ENCODE results near the gene ADCY7. TPM values are rescaled to one million over a fixed set of nuclear protein-coding genes. Genes with fewer than 3 reads are reported as not detected.
A peak's percentile ranks its signal among the peaks of the same experiment; 100 is the strongest.

ADCY7 gene
- total and polyA plus RNA-seq, 9 of the 15 experiments (the other 6 are each of a cell fraction or from before 2014, with no cell fraction given): 2.3 to 108 (median 28.6) TPM

GRCh38 chr16:50224286-50224685 lies 42.1 kb upstream of the ADCY7 start:
- H3K36me3 ChIP-seq (ENCODE audit: control insufficient read depth, insufficient read depth, low read length): peaks cover 53% of the 10 kb centered on the region; the same call in 2 of the 3 replicates
- POLR2A ChIA-PET: no interaction called here
- H3K79me2 ChIP-seq (ENCODE audit: control insufficient read depth, insufficient read depth, low read length): no peaks in the 10 kb centered on the region
- DNase-seq (ENCODE audit: extremely low read depth in 1 of 4, low spot score in 3 of 4): no peak
- no peaks in the 10 kb centered on the region for H3K9me1 ChIP-seq (ENCODE audit: control insufficient read depth, insufficient read depth, low read length)
- in situ Hi-C loops (cut with MboI) (loop anchor here (25.0 kb wide), 1 partner anchor 288 kb away; no protein-coding TSS in a partner anchor), intact Hi-C loops (cut with micrococcal nuclease) (no loop called here)
- no peak for FAIRE-seq
- no peak overlapping the region for H2AFZ ChIP-seq (ENCODE audit: low read depth, low read length)
- peaks cover 8 to 13% of the 10 kb centered on the region in 2 experiments; a peak in 4 of 5 replicates for H3K4me1 ChIP-seq (replicated peaks in 1 of 2; ENCODE audit: control insufficient read depth in 2 of 2, insufficient read depth in 2 of 2, low read length in 2 of 2)
- H3K27ac ChIP-seq (ENCODE audit: extremely low read depth, low read depth, low read length): no peak overlapping the region
- TF ChIP-seq, protein P1, sequence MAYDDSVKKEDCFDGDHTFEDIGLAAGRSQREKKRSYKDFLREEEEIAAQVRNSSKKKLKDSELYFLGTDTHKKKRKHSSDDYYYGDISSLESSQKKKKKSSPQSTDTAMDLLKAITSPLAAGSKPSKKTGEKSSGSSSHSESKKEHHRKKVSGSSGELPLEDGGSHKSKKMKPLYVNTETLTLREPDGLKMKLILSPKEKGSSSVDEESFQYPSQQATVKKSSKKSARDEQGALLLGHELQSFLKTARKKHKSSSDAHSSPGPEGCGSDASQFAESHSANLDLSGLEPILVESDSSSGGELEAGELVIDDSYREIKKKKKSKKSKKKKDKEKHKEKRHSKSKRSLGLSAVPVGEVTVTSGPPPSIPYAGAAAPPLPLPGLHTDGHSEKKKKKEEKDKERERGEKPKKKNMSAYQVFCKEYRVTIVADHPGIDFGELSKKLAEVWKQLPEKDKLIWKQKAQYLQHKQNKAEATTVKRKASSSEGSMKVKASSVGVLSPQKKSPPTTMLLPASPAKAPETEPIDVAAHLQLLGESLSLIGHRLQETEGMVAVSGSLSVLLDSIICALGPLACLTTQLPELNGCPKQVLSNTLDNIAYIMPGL (CRISPR knock-in tag; IDR thresholded peaks at IDR 0.05): no peak
- H4K20me1 ChIP-seq (replicated peaks; ENCODE audit: control insufficient read depth, insufficient read depth, low read length): no peaks in the 10 kb centered on the region
- H3K4me3 ChIP-seq: no peak overlapping the region
- no peak overlapping the region for H3K9ac ChIP-seq (ENCODE audit: insufficient read depth in 1 of 2, low read depth in 2 of 2, low read length in 2 of 2)
- no peaks in the 10 kb centered on the region for H3K9me3 ChIP-seq (replicated peaks; ENCODE audit: control insufficient read depth, insufficient read depth, low read depth, low read length)
- no peak overlapping the region for H3K4me2 ChIP-seq (ENCODE audit: insufficient read depth, low read length)
- ATAC-seq: no peak
- CTCF ChIA-PET (ENCODE audit: low intra/inter-chr PET ratio): no interaction called here
- no peaks in the 10 kb centered on the region for H3K27me3 ChIP-seq (ENCODE audit: control insufficient read depth in 2 of 2, insufficient read depth in 2 of 2, low read length in 2 of 2)
- no TSS peak for BruUV-seq (replicated peaks)
- WGBS (ENCODE audit: insufficient coverage, low coverage, missing lambda C conversion rate): 94% methylated on average over 3 of the region's 3 CpGs

GRCh38 chr16:50227120-50227519 lies 39.2 kb upstream of the ADCY7 start:
- intact Hi-C loops (cut with micrococcal nuclease) (no loop called here), in situ Hi-C loops (cut with MboI) (no loop called here)
- Histone ChIP-seq H3K4me1 (replicated peaks in 1 of 2; ENCODE audit: control insufficient read depth in 2 of 2, insufficient read depth in 2 of 2, low read length in 2 of 2) (peaks cover 8 to 14% of the 10 kb centered on the region in 2 experiments; a peak in 4 of 5 replicates), H3K9ac (ENCODE audit: insufficient read depth in 1 of 2, low read depth in 2 of 2, low read length in 2 of 2) (no peak overlapping the region), H3K36me3 (ENCODE audit: control insufficient read depth, insufficient read depth, low read length) (peaks cover 50% of the 10 kb centered on the region; the same call in 2 of the 3 replicates), H3K27ac (ENCODE audit: extremely low read depth, low read depth, low read length) (no peak overlapping the region), H3K9me1 (ENCODE audit: control insufficient read depth, insufficient read depth, low read length) (no peaks in the 10 kb centered on the region), H3K79me2 (ENCODE audit: control insufficient read depth, insufficient read depth, low read length) (no peaks in the 10 kb centered on the region), H3K4me2 (ENCODE audit: insufficient read depth, low read length) (no peak overlapping the region), H3K4me3 (no peak overlapping the region), H4K20me1 (replicated peaks; ENCODE audit: control insufficient read depth, insufficient read depth, low read length) (no peaks in the 10 kb centered on the region), H2AFZ (ENCODE audit: low read depth, low read length) (no peak overlapping the region), H3K9me3 (replicated peaks; ENCODE audit: control insufficient read depth, insufficient read depth, low read depth, low read length) (no peaks in the 10 kb centered on the region), H3K27me3 (ENCODE audit: control insufficient read depth in 2 of 2, insufficient read depth in 2 of 2, low read length in 2 of 2) (no peaks in the 10 kb centered on the region)
- DNase-seq (ENCODE audit: extremely low read depth in 1 of 4, low spot score in 3 of 4) (no peak), FAIRE-seq (no peak), ATAC-seq (no peak)
- ChIA-PET POLR2A (interaction anchor here (0.6 kb wide), 1 partner anchor 107 kb away, joined by 3 read pairs; no protein-coding TSS in a partner anchor), CTCF (ENCODE audit: low intra/inter-chr PET ratio) (no interaction called here)
- no TSS peak for BruUV-seq (replicated peaks)
- WGBS (ENCODE audit: insufficient coverage, low coverage, missing lambda C conversion rate): 59% methylated on average over 3 of the region's 3 CpGs
- TF ChIP-seq WHSC1 (IDR thresholded peaks at IDR 0.05; ENCODE audit: low read length) (peak; percentile 44), PURB (CRISPR knock-in tag; IDR thresholded peaks at IDR 0.05; ENCODE audit: low read depth) (no peak)
